GM23338 (cell line): Measurements from ENCODE around the gene KIF1A. TPM values are rescaled to one million over a fixed set of nuclear protein-coding genes. Genes with fewer than 3 reads are reported as not detected.
A peak's percentile ranks its signal among the peaks of the same experiment; 100 is the strongest.
"Not testable (repeated sequence)": the region's sequence is repeated elsewhere in the genome, so short reads cannot be mapped to it uniquely, and the experiment has no call there.

Experiments
- ATAC-seq: fragments of 200-7000 bp; cut with Tn5 transposase; 3 replicates; pipeline ENCODE4 v1.9.1; 2020
- DNase-seq: peaks from one replicate; pipeline ENCODE4 v3.0.0-alpha.2; 2015; ENCODE audit warnings: low spot score
- H2AFZ ChIP-seq: fragments of 200-600 bp; sonication (generic); 2 replicates; pipeline ENCODE4 v1.8.0; 2016; ENCODE audit warnings: antibody characterized with exemption, mild to moderate bottlenecking, moderate library complexity
- H3F3A ChIP-seq: fragments of 200-600 bp; sonication (generic); replicated peaks from 2 replicates; pipeline ENCODE4 v1.8.0; 2017; ENCODE audit warnings: antibody characterized with exemption, mixed run types, low read depth
- H3K27ac ChIP-seq: fragments of 200-600 bp; sonication (generic); 2 replicates; pipeline ENCODE4 v1.6.1; 2016; ENCODE audit warnings: low read depth
- H3K27me3 ChIP-seq: fragments of 200-600 bp; sonication (generic); 2 replicates; pipeline ENCODE4 v1.8.0; 2016; ENCODE audit warnings: mild to moderate bottlenecking, mixed run types, moderate library complexity; ENCODE audit not compliant: insufficient read depth
- H3K36me3 ChIP-seq: fragments of 200-600 bp; sonication (generic); 2 replicates; pipeline ENCODE4 v1.8.0; 2016; ENCODE audit warnings: mild to moderate bottlenecking; ENCODE audit not compliant: insufficient read depth
- H3K4me1 ChIP-seq: fragments of 200-600 bp; sonication (generic); 2 replicates; pipeline ENCODE4 v1.8.0; 2016; ENCODE audit warnings: mild to moderate bottlenecking, moderate library complexity; ENCODE audit not compliant: insufficient read depth
- H3K4me2 ChIP-seq: fragments of 200-600 bp; sonication (generic); 2 replicates; pipeline ENCODE4 v1.7.1; 2017; ENCODE audit warnings: mixed run types
- H3K4me3 ChIP-seq: fragments of 200-600 bp; sonication (generic); 2 replicates; pipeline ENCODE4 v1.6.1; 2016; ENCODE audit warnings: mixed run types
- H3K79me2 ChIP-seq: fragments of 200-600 bp; sonication (generic); replicated peaks from 2 replicates; pipeline ENCODE4 v1.8.0; 2017; ENCODE audit warnings: mild to moderate bottlenecking; ENCODE audit not compliant: insufficient read depth
- H3K9me2 ChIP-seq: fragments of 200-600 bp; sonication (generic); 2 replicates; pipeline ENCODE4 v1.8.0; 2017; ENCODE audit not compliant: insufficient read depth
- H4K20me1 ChIP-seq: fragments of 200-600 bp; sonication (generic); replicated peaks from 2 replicates; pipeline ENCODE4 v1.8.0; 2017; ENCODE audit warnings: mild to moderate bottlenecking; ENCODE audit not compliant: insufficient read depth
- H3K27ac Mint-ChIP-seq: 2 replicates; pipeline ENCODE4 v1.8.0; 2020; ENCODE audit warnings: inconsistent platforms, mild to moderate bottlenecking, moderate library complexity, mixed read lengths
- H3K27me3 Mint-ChIP-seq: 3 replicates; pipeline ENCODE4 v1.8.0; 2022; ENCODE audit warnings: low read depth, mild to moderate bottlenecking, moderate library complexity, mixed read lengths, inconsistent platforms; ENCODE audit not compliant: insufficient read depth, poor library complexity
- H3K36me3 Mint-ChIP-seq: 3 replicates; pipeline ENCODE4 v1.8.0; 2021; ENCODE audit warnings: low read depth, mild to moderate bottlenecking, inconsistent platforms, moderate library complexity, mixed read lengths
- H3K4me1 Mint-ChIP-seq: 3 replicates; pipeline ENCODE4 v1.8.0; 2020; ENCODE audit warnings: mild to moderate bottlenecking, inconsistent platforms, mixed read lengths
- H3K4me3 Mint-ChIP-seq: 3 replicates; pipeline ENCODE4 v1.8.0; 2021; ENCODE audit warnings: moderate library complexity, mild to moderate bottlenecking, inconsistent platforms, mixed read lengths
- H3K9me3 Mint-ChIP-seq: 3 replicates; pipeline ENCODE4 v1.8.0; 2020; ENCODE audit warnings: moderate library complexity, mild to moderate bottlenecking, inconsistent platforms, mixed read lengths
- EZH2phosphoT487 ChIP-seq: fragments of 200-600 bp; sonication (generic); IDR thresholded peaks from one replicate; pipeline ENCODE4 v1.8.1; 2018; ENCODE audit warnings: antibody characterized with exemption; ENCODE audit not compliant: unreplicated experiment
- JUNB ChIP-seq: IDR thresholded peaks from one replicate; pipeline ENCODE4 v1.6.1; 2016; ENCODE audit warnings: antibody characterized with exemption; ENCODE audit not compliant: unreplicated experiment
- NANOG ChIP-seq: IDR thresholded peaks from 2 replicates; pipeline ENCODE4 v1.6.1; 2016; ENCODE audit warnings: antibody characterized with exemption, borderline replicate concordance
- POLR2AphosphoS5 ChIP-seq: IDR thresholded peaks from 2 replicates; pipeline ENCODE4 v1.6.1; 2016; ENCODE audit warnings: antibody characterized with exemption, low read depth
- STAT1 ChIP-seq: IDR thresholded peaks from one replicate; pipeline ENCODE4 v1.6.1; 2016; ENCODE audit warnings: antibody characterized with exemption; ENCODE audit not compliant: unreplicated experiment
- ZNF331 ChIP-seq: fragments of 250-450 bp; sonication (Bioruptor Pico); IDR thresholded peaks from 2 replicates; pipeline ENCODE4 v1.5.0; 2020; ENCODE audit warnings: low read depth, mild to moderate bottlenecking, moderate library complexity
- polyA plus RNA-seq: library from polyadenylated mRNA; unstranded; fragments of >200 nt; fragmentation: Nextera tagmentation; extraction: Ambion mirVana; gene quantifications from 2 replicates; pipeline ENCODE4 v1.2.1, GENCODE V29; 2016
- total RNA-seq: library from RNA; depleted of rRNA; stranded (reverse); fragments of >200 nt; shearing (Covaris generic); gene quantifications from 2 replicates; pipeline ENCODE4 v1.2.3, GENCODE V29; 2014
- TF ChIP-seq, protein P1 (sequence below): fragments of 250-450 bp; sonication (Bioruptor Pico); IDR thresholded peaks from 2 replicates; pipeline ENCODE4 v1.5.0; 2020; ENCODE audit warnings: mild to moderate bottlenecking, moderate library complexity
- TF ChIP-seq, protein P2 (sequence below): IDR thresholded peaks from 2 replicates; pipeline ENCODE4 v1.6.1; 2016; ENCODE audit warnings: antibody characterized with exemption

Gene KIF1A
- total and polyA plus RNA-seq, 2 experiments from 2014 or later, result 169 to 214 TPM

DNA sequence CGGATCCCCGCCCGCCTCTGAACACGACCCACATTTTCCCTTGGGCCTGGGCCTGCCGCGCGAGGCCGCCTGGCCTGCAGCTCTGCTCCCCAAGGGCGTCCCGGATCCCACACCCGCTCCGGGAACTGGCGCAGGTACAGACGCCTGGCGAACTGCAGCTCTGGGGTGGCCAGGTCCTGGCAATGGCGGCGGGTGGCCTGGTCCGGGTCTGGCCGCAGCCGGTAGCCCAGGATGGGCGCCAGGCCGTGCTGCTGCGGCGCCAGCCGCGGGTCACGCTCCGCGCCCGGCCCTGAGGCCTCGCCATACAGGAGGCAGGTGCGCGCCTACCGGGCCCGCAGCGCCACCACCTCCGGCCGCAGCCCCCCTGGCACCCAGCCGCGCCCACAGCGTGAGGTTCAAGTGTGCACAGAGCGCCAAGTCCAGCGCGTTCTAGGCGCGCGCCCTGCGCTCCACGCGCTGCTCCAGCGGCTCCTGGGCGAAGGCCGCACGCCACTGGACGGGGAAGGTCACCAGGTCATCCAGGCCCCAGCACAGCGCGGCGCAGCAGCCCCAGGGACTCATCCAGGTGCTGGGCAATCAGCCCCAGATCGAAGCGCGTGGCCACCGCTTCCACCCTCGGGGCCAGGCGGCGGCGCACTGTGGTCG is 118.8 kb downstream of the KIF1A start (continued):
- TF ChIP-seq, protein P1, sequence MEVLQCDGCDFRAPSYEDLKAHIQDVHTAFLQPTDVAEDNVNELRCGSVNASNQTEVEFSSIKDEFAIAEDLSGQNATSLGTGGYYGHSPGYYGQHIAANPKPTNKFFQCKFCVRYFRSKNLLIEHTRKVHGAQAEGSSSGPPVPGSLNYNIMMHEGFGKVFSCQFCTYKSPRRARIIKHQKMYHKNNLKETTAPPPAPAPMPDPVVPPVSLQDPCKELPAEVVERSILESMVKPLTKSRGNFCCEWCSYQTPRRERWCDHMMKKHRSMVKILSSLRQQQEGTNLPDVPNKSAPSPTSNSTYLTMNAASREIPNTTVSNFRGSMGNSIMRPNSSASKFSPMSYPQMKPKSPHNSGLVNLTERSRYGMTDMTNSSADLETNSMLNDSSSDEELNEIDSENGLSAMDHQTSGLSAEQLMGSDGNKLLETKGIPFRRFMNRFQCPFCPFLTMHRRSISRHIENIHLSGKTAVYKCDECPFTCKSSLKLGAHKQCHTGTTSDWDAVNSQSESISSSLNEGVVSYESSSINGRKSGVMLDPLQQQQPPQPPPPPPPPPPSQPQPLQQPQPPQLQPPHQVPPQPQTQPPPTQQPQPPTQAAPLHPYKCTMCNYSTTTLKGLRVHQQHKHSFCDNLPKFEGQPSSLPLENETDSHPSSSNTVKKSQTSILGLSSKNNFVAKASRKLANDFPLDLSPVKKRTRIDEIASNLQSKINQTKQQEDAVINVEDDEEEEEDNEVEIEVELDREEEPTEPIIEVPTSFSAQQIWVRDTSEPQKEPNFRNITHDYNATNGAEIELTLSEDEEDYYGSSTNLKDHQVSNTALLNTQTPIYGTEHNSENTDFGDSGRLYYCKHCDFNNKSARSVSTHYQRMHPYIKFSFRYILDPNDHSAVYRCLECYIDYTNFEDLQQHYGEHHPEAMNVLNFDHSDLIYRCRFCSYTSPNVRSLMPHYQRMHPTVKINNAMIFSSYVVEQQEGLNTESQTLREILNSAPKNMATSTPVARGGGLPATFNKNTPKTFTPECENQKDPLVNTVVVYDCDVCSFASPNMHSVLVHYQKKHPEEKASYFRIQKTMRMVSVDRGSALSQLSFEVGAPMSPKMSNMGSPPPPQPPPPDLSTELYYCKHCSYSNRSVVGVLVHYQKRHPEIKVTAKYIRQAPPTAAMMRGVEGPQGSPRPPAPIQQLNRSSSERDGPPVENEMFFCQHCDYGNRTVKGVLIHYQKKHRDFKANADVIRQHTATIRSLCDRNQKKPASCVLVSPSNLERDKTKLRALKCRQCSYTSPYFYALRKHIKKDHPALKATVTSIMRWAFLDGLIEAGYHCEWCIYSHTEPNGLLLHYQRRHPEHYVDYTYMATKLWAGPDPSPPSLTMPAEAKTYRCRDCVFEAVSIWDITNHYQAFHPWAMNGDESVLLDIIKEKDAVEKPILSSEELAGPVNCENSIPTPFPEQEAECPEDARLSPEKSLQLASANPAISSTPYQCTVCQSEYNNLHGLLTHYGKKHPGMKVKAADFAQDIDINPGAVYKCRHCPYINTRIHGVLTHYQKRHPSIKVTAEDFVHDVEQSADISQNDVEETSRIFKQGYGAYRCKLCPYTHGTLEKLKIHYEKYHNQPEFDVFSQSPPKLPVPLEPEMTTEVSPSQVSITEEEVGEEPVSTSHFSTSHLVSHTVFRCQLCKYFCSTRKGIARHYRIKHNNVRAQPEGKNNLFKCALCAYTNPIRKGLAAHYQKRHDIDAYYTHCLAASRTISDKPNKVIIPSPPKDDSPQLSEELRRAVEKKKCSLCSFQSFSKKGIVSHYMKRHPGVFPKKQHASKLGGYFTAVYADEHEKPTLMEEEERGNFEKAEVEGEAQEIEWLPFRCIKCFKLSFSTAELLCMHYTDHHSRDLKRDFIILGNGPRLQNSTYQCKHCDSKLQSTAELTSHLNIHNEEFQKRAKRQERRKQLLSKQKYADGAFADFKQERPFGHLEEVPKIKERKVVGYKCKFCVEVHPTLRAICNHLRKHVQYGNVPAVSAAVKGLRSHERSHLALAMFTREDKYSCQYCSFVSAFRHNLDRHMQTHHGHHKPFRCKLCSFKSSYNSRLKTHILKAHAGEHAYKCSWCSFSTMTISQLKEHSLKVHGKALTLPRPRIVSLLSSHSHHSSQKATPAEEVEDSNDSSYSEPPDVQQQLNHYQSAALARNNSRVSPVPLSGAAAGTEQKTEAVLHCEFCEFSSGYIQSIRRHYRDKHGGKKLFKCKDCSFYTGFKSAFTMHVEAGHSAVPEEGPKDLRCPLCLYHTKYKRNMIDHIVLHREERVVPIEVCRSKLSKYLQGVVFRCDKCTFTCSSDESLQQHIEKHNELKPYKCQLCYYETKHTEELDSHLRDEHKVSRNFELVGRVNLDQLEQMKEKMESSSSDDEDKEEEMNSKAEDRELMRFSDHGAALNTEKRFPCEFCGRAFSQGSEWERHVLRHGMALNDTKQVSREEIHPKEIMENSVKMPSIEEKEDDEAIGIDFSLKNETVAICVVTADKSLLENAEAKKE (CRISPR knock-in tag), result no peak
- TF ChIP-seq ZNF331 (CRISPR knock-in tag), result no peak
- no peak for TF ChIP-seq JUNB
- no peak for TF ChIP-seq EZH2phosphoT487
- TF ChIP-seq, protein P2, sequence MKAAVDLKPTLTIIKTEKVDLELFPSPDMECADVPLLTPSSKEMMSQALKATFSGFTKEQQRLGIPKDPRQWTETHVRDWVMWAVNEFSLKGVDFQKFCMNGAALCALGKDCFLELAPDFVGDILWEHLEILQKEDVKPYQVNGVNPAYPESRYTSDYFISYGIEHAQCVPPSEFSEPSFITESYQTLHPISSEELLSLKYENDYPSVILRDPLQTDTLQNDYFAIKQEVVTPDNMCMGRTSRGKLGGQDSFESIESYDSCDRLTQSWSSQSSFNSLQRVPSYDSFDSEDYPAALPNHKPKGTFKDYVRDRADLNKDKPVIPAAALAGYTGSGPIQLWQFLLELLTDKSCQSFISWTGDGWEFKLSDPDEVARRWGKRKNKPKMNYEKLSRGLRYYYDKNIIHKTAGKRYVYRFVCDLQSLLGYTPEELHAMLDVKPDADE, result no peak
- TF ChIP-seq POLR2AphosphoS5, result no peak
- no peak for TF ChIP-seq STAT1
- TF ChIP-seq NANOG, result no peak

DNA sequence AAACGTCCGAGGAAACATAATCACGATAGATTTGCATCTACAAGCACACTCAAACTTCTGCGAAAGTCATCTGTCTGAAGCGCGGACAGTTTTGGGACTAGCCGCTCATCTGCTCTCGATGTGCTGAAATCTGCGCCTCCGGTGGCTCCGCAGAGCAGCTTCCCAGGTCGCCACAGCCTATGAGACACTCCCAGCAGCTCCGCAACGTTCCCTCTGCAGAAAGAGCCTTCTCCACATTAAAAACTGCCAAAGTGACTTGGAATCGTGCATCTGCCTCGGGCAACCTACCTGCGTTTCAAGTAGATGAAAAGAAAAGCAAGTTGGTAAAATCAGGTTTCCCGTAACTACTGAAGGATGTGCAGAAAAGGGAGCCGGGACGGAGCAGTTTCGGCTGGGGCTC is 119.4 kb downstream of the KIF1A start:
- not testable (repeated sequence) for H3K79me2 ChIP-seq, H3K36me3 ChIP-seq, H3K27ac ChIP-seq, H3K9me2 ChIP-seq, H4K20me1 ChIP-seq, H3K4me3 ChIP-seq, H3K27me3 Mint-ChIP-seq, ATAC-seq, H3K4me1 Mint-ChIP-seq, DNase-seq, H3K36me3 Mint-ChIP-seq, H3K4me2 ChIP-seq, H3F3A ChIP-seq, H3K27ac Mint-ChIP-seq, H3K4me3 Mint-ChIP-seq, H3K9me3 Mint-ChIP-seq, H2AFZ ChIP-seq, H3K27me3 ChIP-seq, H3K4me1 ChIP-seq

DNA sequence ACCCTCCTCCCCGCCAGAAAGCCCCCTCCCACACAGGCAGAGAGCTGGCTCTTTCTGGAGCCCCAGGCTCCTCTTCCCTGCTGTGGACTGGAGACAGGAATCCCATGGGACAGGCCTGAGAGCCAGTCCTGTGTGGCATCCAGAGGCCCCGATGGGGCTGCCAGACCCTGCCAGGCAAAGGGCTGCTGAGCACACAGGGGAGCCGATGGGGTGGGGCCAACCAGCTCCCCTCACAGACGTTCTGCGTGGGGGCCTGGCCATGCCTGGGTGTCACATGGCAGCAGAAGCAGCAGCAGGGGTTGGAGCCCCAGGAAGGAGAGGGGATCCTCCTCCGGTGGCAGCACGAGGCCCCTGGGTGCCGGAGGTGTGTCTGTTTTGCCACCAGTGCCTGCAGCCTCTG is 120.2 kb downstream of the KIF1A start:
- not testable (repeated sequence) for DNase-seq, ATAC-seq, H3K27ac Mint-ChIP-seq

DNA sequence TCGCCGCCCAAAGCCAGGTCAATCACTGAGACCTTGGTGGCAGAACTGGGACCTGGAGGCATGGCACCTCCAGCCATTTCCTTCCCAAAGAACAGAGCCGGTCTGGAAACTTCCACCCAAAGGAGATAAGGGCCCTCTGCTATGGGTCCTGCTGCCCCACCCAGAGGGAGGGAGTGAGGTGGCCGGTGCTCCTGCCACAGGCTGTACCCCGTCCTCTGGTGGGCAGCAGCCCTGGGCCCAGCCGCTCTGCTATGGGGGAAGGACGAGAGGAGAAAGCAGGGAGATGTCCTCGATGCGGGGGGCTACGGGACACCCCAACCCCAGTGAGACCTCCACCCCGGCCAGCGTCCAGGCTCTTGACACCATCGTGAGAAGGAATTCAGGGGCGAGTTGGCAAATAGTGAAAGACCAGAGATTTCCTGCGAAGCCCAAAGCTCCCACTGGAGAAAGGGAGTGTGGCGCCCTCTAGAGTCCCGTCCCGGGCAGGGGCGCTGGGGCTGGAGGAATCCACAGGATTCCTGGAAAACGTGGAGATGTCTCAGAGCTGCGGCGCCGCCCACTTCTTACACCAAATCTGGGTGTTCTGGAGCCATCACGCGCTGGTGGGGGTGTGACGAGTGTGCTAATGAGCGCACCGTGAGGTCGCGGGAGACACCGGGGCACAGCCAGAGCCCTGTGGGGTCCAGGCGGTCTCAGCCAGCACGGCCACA is 121.0 kb downstream of the KIF1A start:
- not testable (repeated sequence) for H3K4me3 Mint-ChIP-seq, H3K9me3 Mint-ChIP-seq, H3K4me1 Mint-ChIP-seq, H3F3A ChIP-seq, DNase-seq, H3K9me2 ChIP-seq, H3K36me3 ChIP-seq, H3K27ac Mint-ChIP-seq, H3K4me3 ChIP-seq, H3K79me2 ChIP-seq, H4K20me1 ChIP-seq, H3K27me3 Mint-ChIP-seq, H3K4me1 ChIP-seq, H2AFZ ChIP-seq, H3K27me3 ChIP-seq, H3K27ac ChIP-seq, H3K36me3 Mint-ChIP-seq, H3K4me2 ChIP-seq
- peak; percentile 60 for ATAC-seq

More for the DNA sequence above, 120.2 kb downstream of the KIF1A start:
- not testable (repeated sequence) for H3K79me2 ChIP-seq, H3K4me3 ChIP-seq, H3K36me3 Mint-ChIP-seq, H4K20me1 ChIP-seq, H3K9me3 Mint-ChIP-seq, H3K27ac ChIP-seq, H3K27me3 Mint-ChIP-seq, H3F3A ChIP-seq, H3K4me2 ChIP-seq, H3K27me3 ChIP-seq, H3K9me2 ChIP-seq, H3K4me1 Mint-ChIP-seq, H3K4me1 ChIP-seq, H3K4me3 Mint-ChIP-seq, H3K36me3 ChIP-seq, H2AFZ ChIP-seq
